HG03135 (cell line): ENCODE data around the gene CD59.
"Not testable (repeated sequence)": the region's sequence is repeated elsewhere in the genome, so short reads cannot be mapped to it uniquely, and the experiment has no call there.

Experiments used
- ATAC-seq: cut with Tn5 transposase; IDR thresholded peaks from one replicate; pipeline ENCODE4 v1.9.1; 2021; ENCODE audit warnings: mild to moderate bottlenecking, moderate library complexity; ENCODE audit not compliant: unreplicated experiment

CD59 gene

DNA sequence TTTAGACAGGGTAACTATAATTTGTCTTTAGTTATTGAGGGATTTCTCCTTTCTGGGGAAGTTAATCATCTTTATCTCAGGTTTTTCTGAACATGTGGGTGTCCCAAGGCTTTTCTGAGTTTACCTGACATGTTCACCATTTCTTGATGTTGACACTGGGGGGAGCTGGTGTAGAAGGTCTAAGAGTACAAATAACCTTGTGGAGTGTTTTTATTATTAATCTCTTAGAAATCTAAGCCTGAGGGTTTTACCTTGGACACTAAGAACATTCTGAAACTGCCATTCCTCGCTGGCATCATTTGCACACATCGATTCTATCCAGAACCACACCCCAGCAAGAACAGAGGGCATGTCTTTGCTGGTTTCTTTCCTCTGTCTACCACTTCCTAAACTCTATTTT lies 20.0 kb downstream of the CD59 start:
- ATAC-seq = no peak

- ATAC-seq = no peak
Measured at GRCh38 chr11:33713856-33714398, 22.3 kb downstream of the CD59 start.

DNA sequence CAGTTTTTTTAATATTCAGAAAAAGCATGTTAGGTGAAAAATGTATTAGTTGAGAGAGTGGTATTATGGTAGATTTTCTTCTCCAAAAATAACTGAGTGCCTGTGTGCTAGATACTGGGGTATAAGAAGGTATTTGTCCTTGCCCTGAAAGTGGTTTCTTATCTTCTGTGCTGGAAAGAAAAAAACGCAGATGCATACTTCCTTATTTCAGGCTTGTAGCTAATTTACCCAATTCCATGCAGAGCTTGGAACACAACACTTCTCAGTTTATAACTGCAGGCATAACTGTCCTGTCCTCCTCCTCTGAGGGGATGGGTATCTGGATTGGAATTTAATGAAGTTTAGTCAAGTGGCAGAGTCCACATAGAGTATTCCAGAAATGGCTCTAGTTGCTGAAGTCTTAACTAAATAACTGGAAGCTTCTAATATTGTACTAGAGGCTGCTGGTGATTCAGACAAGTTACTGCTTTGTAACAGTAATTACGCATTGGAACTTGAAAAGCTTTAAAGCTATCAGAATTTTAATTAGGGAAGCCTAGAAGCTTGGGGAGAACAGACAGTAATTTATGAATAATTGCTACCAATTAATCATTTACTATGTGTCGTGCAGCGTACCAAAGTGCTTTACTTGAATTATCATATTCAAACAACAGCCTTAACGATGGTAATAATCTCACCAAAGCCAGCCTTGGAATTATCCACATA lies 22.9 kb downstream of the CD59 start:
- no peak for ATAC-seq

- no peak for ATAC-seq
Measured at GRCh38 chr11:33712436-33712835, 23.8 kb downstream of the CD59 start.

GRCh38 chr11:33709466-33709865 lies 26.8 kb downstream of the CD59 start:
- no peak for ATAC-seq

GRCh38 chr11:33708985-33709384 lies 27.2 kb downstream of the CD59 start:
- ATAC-seq = no peak

DNA sequence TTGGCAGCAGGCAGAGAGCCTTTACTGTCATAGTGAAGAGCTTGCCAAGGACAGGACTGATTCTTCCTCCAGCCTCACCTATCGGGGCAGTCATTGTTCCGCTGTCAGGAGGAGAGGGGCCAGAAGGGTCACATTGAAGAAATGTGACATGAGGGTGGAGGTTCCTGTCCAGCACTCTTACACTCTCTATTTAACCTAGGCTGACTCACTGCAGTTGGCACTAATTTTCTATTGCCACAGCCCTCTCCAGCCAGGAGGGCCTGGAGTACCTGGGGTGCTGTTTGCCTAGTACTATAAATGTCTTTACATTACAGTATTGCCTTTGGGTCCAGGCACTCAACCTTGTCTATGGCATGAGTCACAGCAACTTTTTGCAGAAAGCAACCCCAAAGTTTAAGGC lies 28.4 kb downstream of the CD59 start:
- ATAC-seq = not testable (repeated sequence)

DNA sequence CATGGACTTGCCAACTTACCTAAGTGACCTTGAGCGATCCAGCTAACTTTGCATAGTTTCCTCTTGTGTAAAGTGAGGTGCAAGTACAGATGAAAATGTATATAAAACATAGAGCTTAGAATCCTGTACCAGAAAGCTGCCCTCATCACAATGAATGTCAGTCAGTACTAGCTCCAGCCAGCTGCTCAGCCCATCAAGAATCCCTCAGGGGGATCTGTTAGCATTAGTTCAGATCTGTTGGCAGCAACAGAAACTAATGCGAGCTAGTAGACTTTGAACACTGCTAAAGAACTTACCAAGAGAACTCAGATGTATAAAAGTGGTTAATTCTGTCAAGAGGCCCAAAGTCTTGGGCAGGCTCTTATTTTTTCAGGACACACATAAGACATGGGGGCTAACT lies 29.3 kb downstream of the CD59 start:
- no peak for ATAC-seq

DNA sequence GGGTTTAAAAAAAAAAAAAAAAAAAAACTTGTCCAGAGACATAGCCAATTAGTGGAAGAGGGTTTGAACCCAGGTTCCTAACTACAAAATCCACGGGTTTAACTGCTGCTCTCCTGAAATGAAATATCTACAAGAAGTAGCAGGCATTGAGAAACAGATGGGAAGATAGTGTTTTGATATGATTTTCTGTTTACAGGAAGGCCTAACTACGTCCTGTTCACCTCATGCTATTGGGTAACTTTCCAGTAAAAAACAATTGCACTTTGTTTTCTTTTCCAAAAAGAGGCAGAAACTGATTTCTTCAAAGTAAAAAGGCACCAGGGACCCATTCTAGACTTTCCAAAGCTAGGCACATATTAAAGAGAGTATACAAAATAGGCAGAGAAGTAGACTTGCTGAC lies 29.7 kb downstream of the CD59 start:
- ATAC-seq = no peak

GRCh38 chr11:33704240-33705002 lies 31.8 kb downstream of the CD59 start:
- ATAC-seq = no peak

- no peak for ATAC-seq
Measured at GRCh38 chr11:33703788-33704187, 32.4 kb downstream of the CD59 start.

- no peak for ATAC-seq
Measured at GRCh38 chr11:33703234-33703633, 33.0 kb downstream of the CD59 start.

GRCh38 chr11:33701302-33702230 lies 34.7 kb downstream of the CD59 start:
- ATAC-seq = peak; percentile 1

DNA sequence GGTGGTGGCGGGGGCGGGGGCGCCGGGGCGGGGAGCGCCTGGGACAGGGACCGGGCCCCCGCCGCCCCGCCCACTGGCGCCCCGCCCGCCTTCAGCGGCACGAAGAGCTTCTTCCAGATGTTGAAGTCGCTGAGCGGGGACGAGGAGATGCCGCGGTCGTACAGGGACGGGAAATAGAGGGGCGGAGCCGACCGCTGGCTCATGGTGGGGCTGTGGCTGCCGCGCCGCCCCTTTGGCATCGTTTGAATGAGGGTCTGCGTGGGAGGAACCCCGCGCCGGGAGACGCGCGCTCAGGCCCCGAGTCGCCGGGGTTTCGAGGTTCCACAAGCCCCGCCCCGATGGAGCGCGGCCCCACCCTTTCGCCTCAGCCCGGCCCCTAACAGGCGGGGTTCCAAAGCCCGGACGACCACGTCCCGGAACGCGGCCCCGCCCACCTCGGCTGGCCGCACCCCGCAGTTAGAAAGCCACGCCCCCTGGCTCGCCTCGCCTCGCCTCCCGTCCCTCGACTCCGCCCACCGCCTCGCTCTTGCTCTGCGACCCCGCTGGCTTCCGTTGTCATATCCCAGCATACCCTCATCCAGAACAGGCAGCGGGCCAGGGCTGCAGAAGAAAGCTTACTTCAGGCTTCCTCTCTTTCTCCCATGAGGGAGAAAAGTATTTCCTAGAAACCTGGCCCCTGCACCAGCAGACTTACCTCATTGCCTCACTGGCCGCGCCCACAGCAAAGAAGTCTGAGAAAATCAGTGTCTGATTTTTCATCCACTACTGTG lies 35.5 kb downstream of the CD59 start, which contains the start of gene C11orf91:
TSS of gene C11orf91 (minus strand) at position 325 of the 770 bp plus-strand sequence. CDS start at position 239, 86 bp downstream.
- ATAC-seq = peak; percentile 89

DNA sequence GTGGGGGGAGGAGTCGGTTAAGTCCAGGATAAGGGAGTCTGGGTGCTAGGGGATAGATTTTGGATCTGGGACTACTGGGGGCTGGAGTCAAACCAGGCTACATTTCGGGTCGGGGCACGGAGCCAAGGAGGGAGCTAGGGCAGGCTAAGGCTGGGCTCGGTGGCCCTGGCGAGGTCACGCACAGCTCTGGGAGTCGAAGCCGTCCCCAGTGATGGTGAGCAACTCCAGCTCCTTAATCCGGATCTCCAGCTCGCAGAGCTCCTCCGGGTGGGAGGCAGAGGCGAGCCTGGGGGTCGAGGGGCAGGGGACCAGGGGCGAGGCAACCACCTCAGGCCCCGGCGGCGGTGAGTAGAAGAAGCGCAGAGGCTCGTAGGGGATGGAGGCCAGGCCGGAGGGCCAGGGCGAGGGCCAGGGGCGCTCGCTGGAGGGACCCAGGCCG lies 36.1 kb downstream of the CD59 start:
- ATAC-seq = no peak

- no peak for ATAC-seq
Measured at GRCh38 chr11:33699515-33700062, 36.6 kb downstream of the CD59 start.

- ATAC-seq = no peak
Measured at GRCh38 chr11:33698921-33699320, 37.3 kb downstream of the CD59 start.

GRCh38 chr11:33697997-33698396 lies 38.2 kb downstream of the CD59 start:
- ATAC-seq = no peak

- ATAC-seq = no peak
Measured at GRCh38 chr11:33696931-33697638, 39.1 kb downstream of the CD59 start.
